HEK293 (cell line): ENCODE measurements around the gene UBXN10.

Experiments
- CTCF ChIA-PET: fragments of 350-600 bp; formaldehyde crosslinking; extraction: SDS; loops from one replicate; lab custom pipeline; 2021; ENCODE audit warnings: antibody characterized with exemption; lab: Yijun Ruan, JAX
- POLR2A ChIA-PET: fragments of 300-600 bp; formaldehyde crosslinking; extraction: SDS; loops from one replicate; lab custom pipeline; 2020; ENCODE audit warnings: antibody characterized with exemption, inconsistent platforms; lab: Yijun Ruan, JAX
- H3K27ac ChIP-seq: fragments of 200-500 bp; sonication (Bioruptor generic); 2 replicates; pipeline ENCODE4 v1.5.1; 2014; ENCODE audit warnings: low read depth, low read length, control low read depth, inconsistent platforms; ENCODE audit errors: extremely low read depth
- H3K36me3 ChIP-seq, 2 experiments: fragments of 200-500 bp in 1 of 2; sonication (Bioruptor generic) in 1 of 2; 1 replicate in 1 of 2; 2 replicates in 1 of 2; pipeline ENCODE4 v1.5.1; 2014 to 2017; ENCODE audit warnings: inconsistent platforms in 2 of 2, low read length in 2 of 2; ENCODE audit not compliant: control insufficient read depth in 2 of 2, insufficient read depth in 1 of 2
- H3K4me1 ChIP-seq: fragments of 200-500 bp; sonication (Bioruptor generic); 2 replicates; pipeline ENCODE4 v1.5.1; 2014; ENCODE audit warnings: mild to moderate bottlenecking, low read length, inconsistent platforms; ENCODE audit not compliant: control insufficient read depth, insufficient read depth
- H3K4me3 ChIP-seq: 2 replicates; pipeline ENCODE4 v1.5.1; 2011; ENCODE audit warnings: low read depth, mild to moderate bottlenecking, control low read depth, low read length, moderate library complexity
- H3K9me3 ChIP-seq: fragments of 200-500 bp; sonication (Bioruptor generic); 2 replicates; pipeline ENCODE4 v1.5.1; 2014; ENCODE audit warnings: low read depth, low read length, inconsistent platforms; ENCODE audit not compliant: control insufficient read depth, insufficient read depth
- EGR2 ChIP-seq: fragments of 450-650 bp; formaldehyde crosslinking; IDR thresholded peaks from 2 replicates; pipeline ENCODE4 v1.5.1; 2016; ENCODE audit warnings: low read depth, missing biosample characterization, missing genetic modification characterization
- HOXD13 ChIP-seq: sonication (generic); formaldehyde crosslinking; IDR thresholded peaks from 2 replicates; pipeline ENCODE4 v1.8.0; 2022; ENCODE audit warnings: missing genetic modification reagents, borderline replicate concordance
- MYNN ChIP-seq: fragments of 450-650 bp; formaldehyde crosslinking; IDR thresholded peaks from 2 replicates; pipeline ENCODE4 v1.5.1; 2016; ENCODE audit warnings: missing biosample characterization, missing genetic modification characterization, borderline replicate concordance
- SCRT2 ChIP-seq: fragments of 450-650 bp; formaldehyde crosslinking; IDR thresholded peaks from 2 replicates; pipeline ENCODE4 v1.5.1; 2016; ENCODE audit warnings: missing biosample characterization, missing genetic modification characterization
- TSHZ1 ChIP-seq: fragments of 450-650 bp; formaldehyde crosslinking; IDR thresholded peaks from 2 replicates; pipeline ENCODE4 v1.5.1; 2016; ENCODE audit warnings: missing biosample characterization, missing genetic modification characterization, borderline replicate concordance
- ZNF121 ChIP-seq: fragments of 450-650 bp; formaldehyde crosslinking; IDR thresholded peaks from 2 replicates; pipeline ENCODE4 v1.5.1; 2016; ENCODE audit warnings: missing biosample characterization, missing genetic modification characterization
- ZNF155 ChIP-seq: fragments of 450-650 bp; formaldehyde crosslinking; IDR thresholded peaks from 2 replicates; pipeline ENCODE4 v1.5.1; 2016; ENCODE audit warnings: missing biosample characterization, missing genetic modification characterization
- ZNF19 ChIP-seq: fragments of 450-650 bp; formaldehyde crosslinking; IDR thresholded peaks from 2 replicates; pipeline ENCODE4; 2016; ENCODE audit warnings: missing biosample characterization, missing genetic modification characterization, low read depth
- ZNF211 ChIP-seq: fragments of 450-650 bp; formaldehyde crosslinking; IDR thresholded peaks from 2 replicates; pipeline ENCODE4 v1.5.1; 2016; ENCODE audit warnings: low read depth, missing biosample characterization, missing genetic modification characterization
- ZNF473 ChIP-seq: fragments of 450-650 bp; formaldehyde crosslinking; IDR thresholded peaks from 2 replicates; pipeline ENCODE4 v1.5.1; 2017; ENCODE audit warnings: missing biosample characterization, missing genetic modification characterization
- ZNF48 ChIP-seq: fragments of 450-650 bp; formaldehyde crosslinking; IDR thresholded peaks from 2 replicates; pipeline ENCODE4 v1.5.1; 2016; ENCODE audit warnings: missing biosample characterization, missing genetic modification characterization
- ZNF645 ChIP-seq: fragments of 450-650 bp; formaldehyde crosslinking; IDR thresholded peaks from 2 replicates; pipeline ENCODE4; 2016; ENCODE audit warnings: missing biosample characterization, missing genetic modification characterization
- ZNF658 ChIP-seq: fragments of 450-650 bp; formaldehyde crosslinking; IDR thresholded peaks from 2 replicates; pipeline ENCODE4; 2016; ENCODE audit warnings: missing biosample characterization, missing genetic modification characterization

Gene UBXN10

GRCh38 chr1:20138346-20138745 is 47.5 kb upstream of the UBXN10 start:
- POLR2A ChIA-PET: no interaction called here
- Histone ChIP-seq H3K27ac (no peak overlapping the region), H3K4me3 (no peak overlapping the region), H3K4me1 (no peaks in the 10 kb centered on the region), H3K36me3 (no peaks in the 10 kb centered on the region), H3K9me3 (no peaks in the 10 kb centered on the region)
- CTCF ChIA-PET: no interaction called here
- no peak for TF ChIP-seq ZNF473 (tag by site-specific recombination)
- TF ChIP-seq ZNF645 (tag by site-specific recombination): no peak

GRCh38 chr1:20138961-20139550 is 46.8 kb upstream of the UBXN10 start, which contains the start of gene PLA2G2F:
PLA2G2F (plus strand) TSS chr1:20139323; CDS start chr1:20139428, 105 bp downstream.
- Histone ChIP-seq H3K9me3 (no peaks in the 10 kb centered on the region), H3K4me1 (no peaks in the 10 kb centered on the region), H3K4me3 (no peak within 1 kb of the TSS), H3K27ac (no peak within 1 kb of the TSS), H3K36me3 (no peaks in the 10 kb centered on the region)
- POLR2A ChIA-PET: no interaction called here
- TF ChIP-seq SCRT2 (tag by site-specific recombination) (0 out of 2 replicates have a peak, but pooled peaks have one; percentile 14), ZNF19 (tag by site-specific recombination) (no peak)
- CTCF ChIA-PET: no interaction called here

GRCh38 chr1:20139776-20140612 is 45.9 kb upstream of the UBXN10 start:
- no peak overlapping the region for H3K27ac ChIP-seq
- no peaks in the 10 kb centered on the region for H3K9me3 ChIP-seq
- CTCF ChIA-PET: interaction anchor here (0.6 to 0.7 kb wide), 2 partner anchors 24 to 53 kb away, joined by 3 to 4 read pairs; no protein-coding TSS in a partner anchor
- no peaks in the 10 kb centered on the region for H3K36me3 ChIP-seq
- H3K4me1 ChIP-seq: no peaks in the 10 kb centered on the region
- POLR2A ChIA-PET: no interaction called here
- no peak for TF ChIP-seq ZNF211 (tag by site-specific recombination)
- H3K4me3 ChIP-seq: no peak overlapping the region

- no peaks in the 10 kb centered on the region for H3K9me3 ChIP-seq
- peak; percentile 35; the same call in 1 of the 2 replicates for TF ChIP-seq EGR2 (tag by site-specific recombination)
- TF ChIP-seq MYNN (tag by site-specific recombination): no peak
- TF ChIP-seq, all 188 proteins: peak for 1
These were observed 44.9 kb upstream of the UBXN10 start for GRCh38 chr1:20141001-20141400.

GRCh38 chr1:20141466-20141865 is 44.4 kb upstream of the UBXN10 start:
- Histone ChIP-seq H3K9me3 (no peaks in the 10 kb centered on the region), H3K4me1 (no peaks in the 10 kb centered on the region), H3K27ac (no peak overlapping the region), H3K4me3 (no peak overlapping the region), H3K36me3 (no peaks in the 10 kb centered on the region)
- no peak for TF ChIP-seq ZNF155
- TF ChIP-seq ZNF121: no peak
- TF ChIP-seq TSHZ1 (tag by site-specific recombination): no peak
- no peak for TF ChIP-seq ZNF48 (tag by site-specific recombination)
- TF ChIP-seq EGR2 (tag by site-specific recombination): no peak
- TF ChIP-seq ZNF658: no peak
- TF ChIP-seq HOXD13 (CRISPR knock-in tag): no peak
- ChIA-PET POLR2A (no interaction called here), CTCF (no interaction called here)

More at GRCh38 chr1:20141001-20141400, 44.9 kb upstream of the UBXN10 start:
- H3K4me1 ChIP-seq: no peaks in the 10 kb centered on the region
- no peak overlapping the region for H3K27ac ChIP-seq
- H3K36me3 ChIP-seq: no peaks in the 10 kb centered on the region
- no peak overlapping the region for H3K4me3 ChIP-seq
- ChIA-PET POLR2A (no interaction called here), CTCF (no interaction called here)
